Gastroesophageal sphincter (tissue), 4 donors: Measurements from ENCODE around the gene TAF9B. TPM values are rescaled to one million over a fixed set of nuclear protein-coding genes. Genes with fewer than 3 reads are reported as not detected.

Experiments
- ATAC-seq: fragments of 150-250 bp; one replicate; pipeline ENCODE4 v1.9.1; 2016; ENCODE audit warnings: mild to moderate bottlenecking, moderate library complexity
- H3K27ac ChIP-seq, 4 donors: fragments of 200-600 bp; sonication (generic) in 3 of 4; 1 replicate in 3 of 4; 2 replicates in 1 of 4; pipeline ENCODE4 v1.5.1; 2016 to 2019
- H3K27me3 ChIP-seq: fragments of 200-600 bp; sonication (generic); one replicate; pipeline ENCODE4 v1.5.1; 2019
- H3K36me3 ChIP-seq, 2 donors: fragments of 200-600 bp; sonication (generic); one replicate each; pipeline ENCODE4 v1.5.1; 2019; ENCODE audit warnings: control low read depth in 1 of 2
- H3K4me1 ChIP-seq, 3 donors: fragments of 200-600 bp; sonication (generic); 1 replicate in 2 of 3; 2 replicates in 1 of 3; pipeline ENCODE4 v1.5.1; 2016 to 2019; ENCODE audit warnings: control low read depth in 2 of 3
- H3K4me3 ChIP-seq, 2 donors: fragments of 200-600 bp; sonication (generic); one replicate each; pipeline ENCODE4 v1.5.1; 2019; ENCODE audit warnings: mild to moderate bottlenecking in 1 of 2, moderate library complexity in 1 of 2
- H3K9me3 ChIP-seq, 3 donors: fragments of 200-600 bp; sonication (generic); one replicate each; pipeline ENCODE4 v1.5.1; 2017 to 2019; ENCODE audit warnings: control low read depth in 2 of 3
- CTCF ChIP-seq, 4 experiments: fragments of 200-600 bp in 2 of 4; fragments of 450-650 bp in 2 of 4; sonication (generic) in 1 of 4; IDR thresholded peaks; one replicate each; pipeline ENCODE4 v1.5.1; 2017 to 2019; ENCODE audit warnings: antibody characterized with exemption in 4 of 4, mild to moderate bottlenecking in 2 of 4, moderate library complexity in 2 of 4
- EP300 ChIP-seq: sonication (generic); formaldehyde crosslinking; IDR thresholded peaks from one replicate; pipeline ENCODE4 v1.6.1; 2017; ENCODE audit warnings: antibody characterized with exemption, mild to moderate bottlenecking
- POLR2A ChIP-seq, 2 donors: fragments of 450-650 bp; IDR thresholded peaks; one replicate each; pipeline ENCODE4 v1.6.1; 2017; ENCODE audit warnings: antibody characterized with exemption in 2 of 2, mild to moderate bottlenecking in 2 of 2, moderate library complexity in 1 of 2
- POLR2AphosphoS5 ChIP-seq: sonication (generic); formaldehyde crosslinking; IDR thresholded peaks from one replicate; pipeline ENCODE4 v1.6.1; 2017; ENCODE audit warnings: antibody characterized with exemption
- WGBS, 2 donors: methylation state at CpG; one replicate each; pipeline ENCODE4 v1.1.5; 2018; ENCODE audit warnings: low coverage in 1 of 2; 5-methylcytosine and 5-hydroxymethylcytosine counted together
- total RNA-seq, 4 donors: library from RNA; depleted of rRNA; stranded (reverse); fragments of >200 nt; gene quantifications; one replicate each; pipeline ENCODE4 v1.1.0, GENCODE V29; 2016

TAF9B gene
- total RNA-seq, 4 donors from 2014 or later: 47.3 to 101 (median 62.5) TPM

GRCh38 chrX:78111140-78111931 lies 28.1 kb downstream of the TAF9B start:
- peaks cover 0 to 54% of the 10 kb centered on the region in 2 donors for H3K36me3 ChIP-seq
- H3K9me3 ChIP-seq: no peaks in the 10 kb centered on the region
- 66 to 89% methylated on average over 7 of the region's 10 CpGs for WGBS, 2 donors
- peaks cover 0 to 72% (median 5%) of the 10 kb centered on the region in 3 donors for H3K4me1 ChIP-seq
- H3K27ac ChIP-seq: no peak overlapping the region
- no peak overlapping the region for H3K4me3 ChIP-seq
- no peak for ATAC-seq
- TF ChIP-seq POLR2AphosphoS5: no peak
- TF ChIP-seq POLR2A (IDR thresholded peaks at IDR 0.05): no peak
- TF ChIP-seq CTCF (IDR thresholded peaks at IDR 0.05): no peak
- no peak for TF ChIP-seq EP300
- H3K27me3 ChIP-seq: no peaks in the 10 kb centered on the region

- 79 to 100% methylated on average over 2 of the region's 2 CpGs for WGBS, 2 donors
- TF ChIP-seq POLR2A (IDR thresholded peaks at IDR 0.05) (no peak), POLR2AphosphoS5 (no peak), EP300 (no peak), CTCF (IDR thresholded peaks at IDR 0.05) (no peak)
- no peak overlapping the region for H3K27ac ChIP-seq
- H3K27me3 ChIP-seq: no peaks in the 10 kb centered on the region
- H3K4me3 ChIP-seq: no peak overlapping the region
- H3K9me3 ChIP-seq: no peaks in the 10 kb centered on the region
- peaks cover 0 to 79% (median 8%) of the 10 kb centered on the region in 3 donors for H3K4me1 ChIP-seq
- peaks cover 0 to 35% of the 10 kb centered on the region in 2 donors for H3K36me3 ChIP-seq
- no peak for ATAC-seq
These were observed 30.0 kb downstream of the TAF9B start for GRCh38 chrX:78109458-78109857.

- 100% methylated on average over 1 of the region's 1 CpG; no CpG with 5 or more reads in 1 of the 2 donors for WGBS, 2 donors
- H3K36me3 ChIP-seq: peaks cover 0 to 15% of the 10 kb centered on the region in 2 donors
- no peaks in the 10 kb centered on the region for H3K9me3 ChIP-seq
- peaks cover 0 to 59% (median 8%) of the 10 kb centered on the region in 3 donors for H3K4me1 ChIP-seq
- no peak for TF ChIP-seq POLR2A (IDR thresholded peaks at IDR 0.05)
- no peak for TF ChIP-seq POLR2AphosphoS5
- no peak for TF ChIP-seq EP300
- TF ChIP-seq CTCF (IDR thresholded peaks at IDR 0.05): no peak
- no peak for ATAC-seq
- no peaks in the 10 kb centered on the region for H3K27me3 ChIP-seq
- H3K27ac ChIP-seq: peak overlapping the region in 3 of 4 donors; percentile 94 to 95 (median 95)
- peak overlapping the region in 1 of 2 donors; percentile 76 for H3K4me3 ChIP-seq
These were observed 32.8 kb downstream of the TAF9B start for GRCh38 chrX:78106651-78106986.

- TF ChIP-seq POLR2A (IDR thresholded peaks at IDR 0.05) (no peak), CTCF (IDR thresholded peaks at IDR 0.05) (no peak), EP300 (no peak), POLR2AphosphoS5 (no peak)
- Histone ChIP-seq H3K27me3 (no peaks in the 10 kb centered on the region), H3K4me3 (peak overlapping the region; percentile 76 to 97), H3K36me3 (peaks cover 0 to 10% of the 10 kb centered on the region in 2 donors), H3K9me3 (no peaks in the 10 kb centered on the region), H3K4me1 (peaks cover 0 to 54% (median 8%) of the 10 kb centered on the region in 3 donors), H3K27ac (peak overlapping the region in 3 of 4 donors; percentile 94 to 95 (median 95))
- no peak for ATAC-seq
- 28 to 39% methylated on average over 2 to 8 of the region's 11 CpGs for WGBS, 2 donors
These were observed 33.4 kb downstream of the TAF9B start for GRCh38 chrX:78105944-78106650.
